KOPT-K1 (cell line): ENCODE data around the gene STK32A.

Source experiments
- H3K27ac ChIP-seq: fragments of 200-600 bp; sonication (generic); 2 replicates; pipeline ENCODE4 v1.5.1; 2016; ENCODE audit warnings: antibody characterized with exemption, mild to moderate bottlenecking, low read depth, low read length; ENCODE audit not compliant: poor library complexity, severe bottlenecking
- H3K36me3 ChIP-seq: fragments of 200-600 bp; sonication (generic); 2 replicates; pipeline ENCODE4 v1.5.1; 2017; ENCODE audit warnings: antibody characterized with exemption, mild to moderate bottlenecking, low read length, moderate library complexity; ENCODE audit not compliant: insufficient read depth
- H3K9me3 ChIP-seq: fragments of 200-600 bp; sonication (generic); 2 replicates; pipeline ENCODE4 v1.5.1; 2017; ENCODE audit warnings: antibody characterized with exemption, low read length, mild to moderate bottlenecking; ENCODE audit not compliant: insufficient read depth, poor library complexity, severe bottlenecking

The STK32A gene

GRCh38 chr5:147306351-147306750, 71.5 kb downstream of the STK32A start:
- Histone ChIP-seq H3K27ac (no peak overlapping the region), H3K36me3 (no peaks in the 10 kb centered on the region), H3K9me3 (no peaks in the 10 kb centered on the region)

- H3K27ac ChIP-seq: no peak overlapping the region
- H3K36me3 ChIP-seq: no peaks in the 10 kb centered on the region
- H3K9me3 ChIP-seq: no peaks in the 10 kb centered on the region
Observed at GRCh38 chr5:147307170-147307569, 72.3 kb downstream of the STK32A start.

- H3K9me3 ChIP-seq: no peaks in the 10 kb centered on the region
- no peak overlapping the region for H3K27ac ChIP-seq
Observed at GRCh38 chr5:147309621-147310020, 74.8 kb downstream of the STK32A start.

GRCh38 chr5:147310059-147310704, 75.4 kb downstream of the STK32A start:
- no peak overlapping the region for H3K27ac ChIP-seq
- no peaks in the 10 kb centered on the region for H3K36me3 ChIP-seq
- no peaks in the 10 kb centered on the region for H3K9me3 ChIP-seq

More at GRCh38 chr5:147309621-147310020, 74.8 kb downstream of the STK32A start:
- H3K36me3 ChIP-seq: no peaks in the 10 kb centered on the region

GRCh38 chr5:147317978-147318684, 83.3 kb downstream of the STK32A start:
- Histone ChIP-seq H3K27ac (no peak overlapping the region), H3K9me3 (no peaks in the 10 kb centered on the region), H3K36me3 (no peaks in the 10 kb centered on the region)

GRCh38 chr5:147321569-147321968, 86.7 kb downstream of the STK32A start:
- Histone ChIP-seq H3K9me3 (no peaks in the 10 kb centered on the region), H3K27ac (no peak overlapping the region), H3K36me3 (no peaks in the 10 kb centered on the region)

- Histone ChIP-seq H3K9me3 (no peaks in the 10 kb centered on the region), H3K27ac (no peak overlapping the region), H3K36me3 (no peaks in the 10 kb centered on the region)
Observed at GRCh38 chr5:147327421-147327820, 92.6 kb downstream of the STK32A start.

- no peaks in the 10 kb centered on the region for H3K36me3 ChIP-seq
- no peaks in the 10 kb centered on the region for H3K9me3 ChIP-seq
- no peak overlapping the region for H3K27ac ChIP-seq
Observed at GRCh38 chr5:147327905-147328304, 93.1 kb downstream of the STK32A start.

- Histone ChIP-seq H3K27ac (no peak overlapping the region), H3K36me3 (no peaks in the 10 kb centered on the region)
Observed at GRCh38 chr5:147332658-147333057, 97.8 kb downstream of the STK32A start.

GRCh38 chr5:147336876-147337275, 102.0 kb downstream of the STK32A start:
- Histone ChIP-seq H3K27ac (no peak overlapping the region), H3K9me3 (no peaks in the 10 kb centered on the region), H3K36me3 (no peaks in the 10 kb centered on the region)

More at GRCh38 chr5:147332658-147333057, 97.8 kb downstream of the STK32A start:
- H3K9me3 ChIP-seq: no peaks in the 10 kb centered on the region

GRCh38 chr5:147339313-147339712, 104.5 kb downstream of the STK32A start:
- Histone ChIP-seq H3K36me3 (no peaks in the 10 kb centered on the region), H3K9me3 (no peaks in the 10 kb centered on the region), H3K27ac (no peak overlapping the region)

- Histone ChIP-seq H3K36me3 (no peaks in the 10 kb centered on the region), H3K27ac (no peak overlapping the region), H3K9me3 (no peaks in the 10 kb centered on the region)
Observed at GRCh38 chr5:147340941-147341340, 106.1 kb downstream of the STK32A start.

GRCh38 chr5:147341345-147341744, 106.5 kb downstream of the STK32A start:
- Histone ChIP-seq H3K9me3 (no peaks in the 10 kb centered on the region), H3K27ac (no peak overlapping the region), H3K36me3 (no peaks in the 10 kb centered on the region)

GRCh38 chr5:147344861-147345260, 110.0 kb downstream of the STK32A start:
- Histone ChIP-seq H3K9me3 (no peaks in the 10 kb centered on the region), H3K27ac (no peak overlapping the region), H3K36me3 (no peaks in the 10 kb centered on the region)

- Histone ChIP-seq H3K9me3 (no peaks in the 10 kb centered on the region), H3K27ac (no peak overlapping the region), H3K36me3 (no peaks in the 10 kb centered on the region)
Observed at GRCh38 chr5:147346006-147346561, 111.3 kb downstream of the STK32A start.

GRCh38 chr5:147348046-147348445, 113.2 kb downstream of the STK32A start:
- Histone ChIP-seq H3K9me3 (no peaks in the 10 kb centered on the region), H3K27ac (no peak overlapping the region), H3K36me3 (no peaks in the 10 kb centered on the region)
